ENCODE data around the gene LTBP4.

DNA sequence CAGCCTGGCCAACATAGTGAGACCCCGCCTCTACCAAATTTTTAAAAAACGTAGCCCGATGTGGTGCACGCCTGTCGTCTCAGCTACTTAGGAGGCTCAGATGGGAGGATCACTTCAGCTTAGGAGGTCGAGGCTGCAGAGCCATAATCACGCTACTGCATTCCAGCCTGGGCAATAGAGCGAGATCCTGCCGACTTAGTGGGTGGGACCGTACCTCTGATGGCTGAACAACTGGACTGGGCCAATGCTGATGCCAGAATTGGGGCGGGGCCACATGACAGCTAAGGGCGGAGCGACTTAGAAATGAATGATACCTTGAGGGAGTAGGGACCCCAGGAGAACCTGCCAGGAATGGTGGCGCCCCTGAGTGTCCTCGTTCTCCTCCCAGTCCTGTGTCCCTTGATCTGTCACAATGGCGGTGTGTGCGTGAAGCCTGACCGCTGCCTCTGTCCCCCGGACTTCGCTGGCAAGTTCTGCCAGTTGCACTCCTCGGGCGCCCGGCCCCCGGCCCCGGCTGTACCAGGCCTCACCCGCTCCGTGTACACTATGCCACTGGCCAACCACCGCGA, 3.6 kb downstream of the LTBP4 start:
- no peak for TF ChIP-seq CTCF (IDR thresholded peaks at IDR 0.05)
- TF ChIP-seq POLR2A (IDR thresholded peaks at IDR 0.05) = no peak
